ENCODE data around the gene CAB39L. TPM values are rescaled to one million over a fixed set of nuclear protein-coding genes. Genes with fewer than 3 reads are reported as not detected.

Gene CAB39L
- total RNA-seq, 1 experiment from 2014 or later = 6.6 TPM

DNA sequence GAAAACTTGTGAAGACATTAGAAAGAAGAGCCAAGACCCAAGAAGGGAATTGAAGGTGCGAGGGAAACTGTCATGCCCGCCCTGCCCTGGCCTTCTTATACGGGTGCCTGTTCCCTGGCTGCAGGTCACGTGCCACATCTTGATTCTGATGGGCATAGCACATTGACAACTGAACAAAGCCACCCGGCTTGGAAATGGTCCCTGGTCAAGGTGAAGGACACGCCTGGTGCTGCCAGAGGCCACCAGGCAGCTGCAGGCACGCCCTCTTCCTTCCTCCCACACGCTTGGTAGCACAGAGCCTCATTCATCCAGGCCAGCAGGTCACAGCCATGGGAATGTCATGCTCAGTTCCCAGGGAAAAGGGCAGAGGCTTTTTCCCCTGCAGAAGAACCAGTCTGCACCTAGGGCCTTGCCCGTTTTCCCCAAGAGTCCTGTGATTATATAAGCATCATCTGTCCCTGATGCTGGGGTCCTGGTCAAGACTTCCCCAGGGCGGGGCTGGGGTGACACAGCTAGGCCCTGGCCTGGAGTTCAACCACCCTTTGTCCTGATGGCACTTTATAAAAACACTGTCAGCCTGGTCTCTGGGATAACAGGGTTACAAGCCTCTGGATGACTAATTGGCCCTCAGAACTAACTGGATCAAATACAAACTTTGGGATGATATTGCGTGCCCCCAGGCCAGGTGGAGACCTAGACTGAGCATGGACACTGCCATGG, 140.2 kb downstream of the CAB39L start:
- intact Hi-C loops (cut with micrococcal nuclease; ENCODE audit: unreplicated experiment) = loop anchor here (5.0 kb wide), 1 partner anchor 134 kb away; no protein-coding TSS in a partner anchor
- no peak overlapping the region for H3K4me3 ChIP-seq (ENCODE audit: low read depth in 2 of 2, low read length in 2 of 2)
- BruUV-seq (replicated peaks) = no TSS peak
- H3K4me1 ChIP-seq (ENCODE audit: control insufficient read depth, insufficient read depth, low read length) = no peaks in the 10 kb centered on the region
- ChIA-PET CTCF (no interaction called here), POLR2A (no interaction called here)
- no peaks in the 10 kb centered on the region for H3K9me3 ChIP-seq (ENCODE audit: control insufficient read depth, insufficient read depth, low read depth, low read length)
- H3K36me3 ChIP-seq (ENCODE audit: control insufficient read depth, insufficient read depth, low read length) = no peaks in the 10 kb centered on the region
- in situ Hi-C loops (cut with HindIII; ENCODE audit: low pct_unique_long_range_greater_than_20kb, low sequenced_read_pairs) = no loop called here
- no peaks in the 10 kb centered on the region for H3K27me3 ChIP-seq (ENCODE audit: control insufficient read depth, insufficient read depth, low read length)
- ATAC-seq (0 out of 2 replicates have a peak, but pooled peaks have one; percentile 33), DNase-seq (ENCODE audit: low read depth, low spot score) (no peak)
- TF ChIP-seq SIN3A (IDR thresholded peaks at IDR 0.05; ENCODE audit: borderline replicate concordance, insufficient read depth, low read depth, low read length) = no peak
- no peak for TF ChIP-seq POLR2AphosphoS5 (IDR thresholded peaks at IDR 0.05; ENCODE audit: low read depth, low read length)
- no peak for TF ChIP-seq TCF7L2 (IDR thresholded peaks at IDR 0.05; ENCODE audit: low read depth, low read length)
- TF ChIP-seq, protein P1, sequence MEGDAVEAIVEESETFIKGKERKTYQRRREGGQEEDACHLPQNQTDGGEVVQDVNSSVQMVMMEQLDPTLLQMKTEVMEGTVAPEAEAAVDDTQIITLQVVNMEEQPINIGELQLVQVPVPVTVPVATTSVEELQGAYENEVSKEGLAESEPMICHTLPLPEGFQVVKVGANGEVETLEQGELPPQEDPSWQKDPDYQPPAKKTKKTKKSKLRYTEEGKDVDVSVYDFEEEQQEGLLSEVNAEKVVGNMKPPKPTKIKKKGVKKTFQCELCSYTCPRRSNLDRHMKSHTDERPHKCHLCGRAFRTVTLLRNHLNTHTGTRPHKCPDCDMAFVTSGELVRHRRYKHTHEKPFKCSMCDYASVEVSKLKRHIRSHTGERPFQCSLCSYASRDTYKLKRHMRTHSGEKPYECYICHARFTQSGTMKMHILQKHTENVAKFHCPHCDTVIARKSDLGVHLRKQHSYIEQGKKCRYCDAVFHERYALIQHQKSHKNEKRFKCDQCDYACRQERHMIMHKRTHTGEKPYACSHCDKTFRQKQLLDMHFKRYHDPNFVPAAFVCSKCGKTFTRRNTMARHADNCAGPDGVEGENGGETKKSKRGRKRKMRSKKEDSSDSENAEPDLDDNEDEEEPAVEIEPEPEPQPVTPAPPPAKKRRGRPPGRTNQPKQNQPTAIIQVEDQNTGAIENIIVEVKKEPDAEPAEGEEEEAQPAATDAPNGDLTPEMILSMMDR (IDR thresholded peaks at IDR 0.05) = no peak
- TF ChIP-seq, protein P2, sequence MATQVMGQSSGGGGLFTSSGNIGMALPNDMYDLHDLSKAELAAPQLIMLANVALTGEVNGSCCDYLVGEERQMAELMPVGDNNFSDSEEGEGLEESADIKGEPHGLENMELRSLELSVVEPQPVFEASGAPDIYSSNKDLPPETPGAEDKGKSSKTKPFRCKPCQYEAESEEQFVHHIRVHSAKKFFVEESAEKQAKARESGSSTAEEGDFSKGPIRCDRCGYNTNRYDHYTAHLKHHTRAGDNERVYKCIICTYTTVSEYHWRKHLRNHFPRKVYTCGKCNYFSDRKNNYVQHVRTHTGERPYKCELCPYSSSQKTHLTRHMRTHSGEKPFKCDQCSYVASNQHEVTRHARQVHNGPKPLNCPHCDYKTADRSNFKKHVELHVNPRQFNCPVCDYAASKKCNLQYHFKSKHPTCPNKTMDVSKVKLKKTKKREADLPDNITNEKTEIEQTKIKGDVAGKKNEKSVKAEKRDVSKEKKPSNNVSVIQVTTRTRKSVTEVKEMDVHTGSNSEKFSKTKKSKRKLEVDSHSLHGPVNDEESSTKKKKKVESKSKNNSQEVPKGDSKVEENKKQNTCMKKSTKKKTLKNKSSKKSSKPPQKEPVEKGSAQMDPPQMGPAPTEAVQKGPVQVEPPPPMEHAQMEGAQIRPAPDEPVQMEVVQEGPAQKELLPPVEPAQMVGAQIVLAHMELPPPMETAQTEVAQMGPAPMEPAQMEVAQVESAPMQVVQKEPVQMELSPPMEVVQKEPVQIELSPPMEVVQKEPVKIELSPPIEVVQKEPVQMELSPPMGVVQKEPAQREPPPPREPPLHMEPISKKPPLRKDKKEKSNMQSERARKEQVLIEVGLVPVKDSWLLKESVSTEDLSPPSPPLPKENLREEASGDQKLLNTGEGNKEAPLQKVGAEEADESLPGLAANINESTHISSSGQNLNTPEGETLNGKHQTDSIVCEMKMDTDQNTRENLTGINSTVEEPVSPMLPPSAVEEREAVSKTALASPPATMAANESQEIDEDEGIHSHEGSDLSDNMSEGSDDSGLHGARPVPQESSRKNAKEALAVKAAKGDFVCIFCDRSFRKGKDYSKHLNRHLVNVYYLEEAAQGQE (IDR thresholded peaks at IDR 0.05; ENCODE audit: insufficient read depth in 1 of 2, low read depth in 2 of 2, low read length in 1 of 2) = no peak
- H3K27ac ChIP-seq (ENCODE audit: low read length) = no peak overlapping the region

DNA sequence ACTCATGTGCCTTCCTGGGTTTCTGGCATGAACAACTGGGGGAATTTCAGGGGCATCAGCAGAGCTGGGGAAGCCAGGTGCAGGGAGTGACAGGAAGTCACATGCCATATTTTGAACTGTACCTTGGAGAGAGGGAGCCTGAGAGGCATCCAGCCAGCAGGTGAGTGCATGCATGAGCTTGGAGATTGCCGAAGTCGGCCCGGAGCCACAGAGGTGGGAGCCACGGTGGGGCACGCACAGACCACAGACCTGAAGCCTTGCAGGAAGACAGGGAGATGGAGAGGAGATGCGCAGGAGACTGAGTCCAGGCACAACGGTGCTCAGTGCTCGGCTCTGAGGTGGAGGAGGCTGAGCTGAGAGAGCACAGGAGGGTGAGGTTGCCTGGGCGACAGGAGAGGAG, 141.0 kb downstream of the CAB39L start:
- TF ChIP-seq POLR2AphosphoS5 (IDR thresholded peaks at IDR 0.05; ENCODE audit: low read depth, low read length) (no peak), TCF7L2 (IDR thresholded peaks at IDR 0.05; ENCODE audit: low read depth, low read length) (no peak), SIN3A (IDR thresholded peaks at IDR 0.05; ENCODE audit: borderline replicate concordance, insufficient read depth, low read depth, low read length) (no peak)
- TF ChIP-seq, protein P1 (IDR thresholded peaks at IDR 0.05) = no peak
- TF ChIP-seq, protein P2 (IDR thresholded peaks at IDR 0.05; ENCODE audit: insufficient read depth in 1 of 2, low read depth in 2 of 2, low read length in 1 of 2) = no peak
- no peak for DNase-seq (ENCODE audit: low read depth, low spot score)
- H3K4me1 ChIP-seq (ENCODE audit: control insufficient read depth, insufficient read depth, low read length) = no peaks in the 10 kb centered on the region
- H3K27ac ChIP-seq (ENCODE audit: low read length) = no peak overlapping the region
- ChIA-PET POLR2A (no interaction called here), CTCF (interaction anchor here (0.5 to 0.6 kb wide), 2 partner anchors 310 to 601 kb away, joined by 3 to 4 read pairs; no protein-coding TSS in a partner anchor)
- no peaks in the 10 kb centered on the region for H3K27me3 ChIP-seq (ENCODE audit: control insufficient read depth, insufficient read depth, low read length)
- H3K4me3 ChIP-seq (ENCODE audit: low read depth in 2 of 2, low read length in 2 of 2) = no peak overlapping the region
- no TSS peak for BruUV-seq (replicated peaks)
- intact Hi-C loops (cut with micrococcal nuclease; ENCODE audit: unreplicated experiment) (loop anchor here (5.0 kb wide), 1 partner anchor 134 kb away; no protein-coding TSS in a partner anchor), in situ Hi-C loops (cut with HindIII; ENCODE audit: low pct_unique_long_range_greater_than_20kb, low sequenced_read_pairs) (no loop called here)
- no peak for ATAC-seq
- H3K9me3 ChIP-seq (ENCODE audit: control insufficient read depth, insufficient read depth, low read depth, low read length) = no peaks in the 10 kb centered on the region
- H3K36me3 ChIP-seq (ENCODE audit: control insufficient read depth, insufficient read depth, low read length) = no peaks in the 10 kb centered on the region

Measured in Panc1 (cell line).